NCI-H146 (cell line): ENCODE measurements around the gene ZWINT.

Experiments
- DNase-seq: peaks from one replicate; lab custom pipeline; 2025; lab: John Stamatoyannopoulos, UW

ZWINT gene, protein sequence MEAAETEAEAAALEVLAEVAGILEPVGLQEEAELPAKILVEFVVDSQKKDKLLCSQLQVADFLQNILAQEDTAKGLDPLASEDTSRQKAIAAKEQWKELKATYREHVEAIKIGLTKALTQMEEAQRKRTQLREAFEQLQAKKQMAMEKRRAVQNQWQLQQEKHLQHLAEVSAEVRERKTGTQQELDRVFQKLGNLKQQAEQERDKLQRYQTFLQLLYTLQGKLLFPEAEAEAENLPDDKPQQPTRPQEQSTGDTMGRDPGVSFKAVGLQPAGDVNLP

DNA sequence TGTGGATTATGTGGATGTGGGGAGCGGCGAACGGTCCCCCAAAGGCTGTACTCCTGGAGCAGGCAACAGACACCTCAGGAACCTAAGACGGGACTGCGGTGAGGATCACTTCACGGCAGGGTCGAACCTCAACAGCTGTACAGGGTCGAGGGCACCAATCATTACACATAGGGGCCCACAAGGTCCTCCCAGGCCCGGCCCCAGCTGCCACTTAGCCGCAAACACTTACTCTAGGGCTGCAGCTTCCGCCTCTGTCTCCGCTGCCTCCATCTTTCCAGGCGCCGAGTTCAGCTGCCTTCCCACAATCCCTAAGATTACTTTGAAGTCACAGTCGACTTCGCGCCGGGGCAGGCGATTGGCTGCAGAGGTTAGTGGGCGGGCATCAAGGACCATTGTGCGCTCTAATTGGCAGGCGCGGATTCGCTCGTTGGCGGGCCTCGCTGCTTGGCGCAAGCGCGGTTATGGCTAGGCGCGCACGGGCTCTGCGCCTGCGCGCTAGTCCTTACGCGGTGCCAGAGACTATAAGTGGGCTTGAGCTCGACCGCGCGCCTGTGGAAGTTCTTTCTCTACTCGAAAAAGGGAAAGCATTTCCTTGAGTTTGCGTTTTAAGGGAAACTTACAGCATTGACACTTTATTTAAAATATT, at the start of gene ZWINT:
TSS of gene ZWINT (minus strand) at position 293 of the 646 bp plus-strand sequence. CDS start at position 270, 23 bp downstream.
- DNase-seq, result peak; percentile 98

DNA sequence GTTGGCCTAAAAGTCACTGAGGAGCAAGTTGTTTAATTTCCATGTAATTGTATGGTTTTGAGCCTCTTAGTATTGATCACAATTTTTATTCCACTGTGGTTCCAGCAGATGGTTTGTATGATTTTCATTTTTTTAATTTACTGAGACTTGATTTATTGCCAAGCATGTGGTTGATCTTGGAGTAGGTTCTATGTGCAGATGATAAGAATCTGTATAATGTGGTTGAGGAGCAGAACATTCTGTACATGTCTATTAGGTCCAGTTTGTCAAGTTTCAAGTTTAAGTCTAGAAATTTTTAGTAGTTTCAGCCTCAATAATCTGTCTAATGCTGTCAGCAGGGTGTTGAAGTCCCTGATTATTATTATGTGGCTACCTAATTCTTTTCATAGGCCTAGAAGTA, 22.7 kb upstream of the ZWINT start:
- DNase-seq, result no peak

DNA sequence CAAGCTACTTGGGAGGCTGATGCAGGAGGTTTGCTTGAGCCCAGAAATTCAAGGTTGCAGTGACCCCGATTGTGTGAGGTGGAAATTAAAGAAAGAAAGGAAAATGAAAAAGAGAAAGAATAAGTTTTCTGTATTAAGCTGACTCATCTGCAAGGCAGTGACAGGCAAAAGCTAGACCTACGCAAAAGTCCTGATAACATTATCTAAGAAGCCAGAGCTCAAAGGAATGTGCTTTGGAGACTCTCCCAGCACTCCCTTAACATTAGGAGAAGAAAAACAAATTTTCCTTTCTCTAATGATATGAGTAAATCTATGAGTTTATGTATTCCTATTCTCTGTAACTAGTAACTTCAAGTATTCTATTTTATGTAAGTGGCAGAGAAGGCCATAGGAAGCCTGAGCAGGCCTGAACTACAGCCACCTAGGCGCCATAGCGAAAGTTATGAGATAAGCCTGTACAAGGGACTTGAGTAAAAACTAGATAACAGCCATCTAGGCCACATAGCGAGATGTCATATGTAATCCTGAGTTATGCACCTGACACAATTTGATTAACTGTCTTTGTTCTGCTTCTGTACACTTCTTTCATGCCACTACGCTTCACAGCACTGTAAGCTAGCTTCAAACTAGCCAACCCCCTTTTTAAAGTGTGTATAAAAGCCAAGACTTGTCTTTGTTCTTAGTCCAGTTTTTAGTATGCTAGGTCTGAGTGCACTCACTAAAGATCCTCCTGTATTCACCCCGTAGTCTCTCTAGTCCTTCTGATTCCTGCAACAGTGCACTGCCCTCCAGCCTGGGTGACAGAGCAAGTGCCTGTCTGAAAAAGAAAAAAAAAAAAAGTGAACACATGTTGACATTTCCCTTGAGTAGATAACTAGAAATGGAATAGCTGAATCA, 9.4 kb upstream of the ZWINT start:
- no peak for DNase-seq

DNA sequence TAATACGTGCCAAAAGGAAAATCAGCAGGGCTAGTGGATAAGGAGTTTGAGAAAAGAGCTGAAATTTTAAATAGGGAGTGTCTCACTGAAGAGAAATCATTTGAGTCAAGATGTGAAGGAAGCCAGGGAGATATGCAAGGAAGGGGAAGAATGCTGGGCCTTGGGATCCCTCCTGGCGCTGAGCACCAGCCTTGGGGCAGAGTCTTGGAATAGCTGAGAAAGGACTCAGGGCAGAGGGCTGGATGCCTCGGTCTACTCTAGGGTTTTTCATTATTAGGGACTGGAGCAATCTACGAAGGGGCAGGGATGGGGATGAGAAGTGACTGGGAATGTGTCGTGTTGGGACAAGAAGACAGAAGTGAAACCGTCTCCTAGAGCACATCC, 484 bp downstream of the ZWINT start:
- no peak for DNase-seq

DNA sequence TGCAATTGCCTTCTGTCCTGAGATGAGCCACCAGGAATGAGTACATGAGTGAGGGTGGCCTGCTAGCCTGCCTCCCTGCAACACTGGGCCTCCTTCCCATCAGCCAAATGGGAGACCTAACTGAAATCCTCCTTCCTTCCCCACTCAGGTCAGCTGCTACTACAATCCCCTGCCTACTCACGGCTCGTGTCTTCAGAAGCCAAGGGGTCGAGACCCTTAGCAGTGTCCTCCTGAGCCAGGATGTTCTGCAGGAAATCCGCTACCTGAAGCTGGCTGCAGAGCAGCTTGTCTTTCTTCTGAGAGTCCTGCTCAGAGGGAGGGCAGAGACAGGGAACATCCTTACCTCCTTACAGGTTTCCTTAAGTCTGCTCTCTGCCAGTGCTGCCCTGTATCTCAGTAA, 1.2 kb downstream of the ZWINT start:
- no peak for DNase-seq

DNA sequence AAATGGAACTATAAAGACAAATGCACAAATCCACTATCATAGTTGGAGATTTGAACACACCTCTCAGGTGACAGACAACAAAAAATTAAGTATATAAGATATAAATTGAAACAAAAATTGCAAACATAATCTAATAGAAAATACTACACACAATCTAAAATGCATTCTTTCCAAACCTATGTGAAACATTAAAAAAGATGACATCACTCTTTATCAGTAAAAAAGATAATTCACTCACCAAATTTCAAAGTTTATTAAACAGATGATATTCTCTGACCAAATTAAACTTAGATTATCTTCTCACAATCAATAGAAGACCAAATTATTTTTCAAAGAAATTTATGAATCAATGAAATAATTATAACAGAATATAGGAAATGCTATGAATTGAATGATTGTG, 4.0 kb downstream of the ZWINT start:
- no peak for DNase-seq

DNA sequence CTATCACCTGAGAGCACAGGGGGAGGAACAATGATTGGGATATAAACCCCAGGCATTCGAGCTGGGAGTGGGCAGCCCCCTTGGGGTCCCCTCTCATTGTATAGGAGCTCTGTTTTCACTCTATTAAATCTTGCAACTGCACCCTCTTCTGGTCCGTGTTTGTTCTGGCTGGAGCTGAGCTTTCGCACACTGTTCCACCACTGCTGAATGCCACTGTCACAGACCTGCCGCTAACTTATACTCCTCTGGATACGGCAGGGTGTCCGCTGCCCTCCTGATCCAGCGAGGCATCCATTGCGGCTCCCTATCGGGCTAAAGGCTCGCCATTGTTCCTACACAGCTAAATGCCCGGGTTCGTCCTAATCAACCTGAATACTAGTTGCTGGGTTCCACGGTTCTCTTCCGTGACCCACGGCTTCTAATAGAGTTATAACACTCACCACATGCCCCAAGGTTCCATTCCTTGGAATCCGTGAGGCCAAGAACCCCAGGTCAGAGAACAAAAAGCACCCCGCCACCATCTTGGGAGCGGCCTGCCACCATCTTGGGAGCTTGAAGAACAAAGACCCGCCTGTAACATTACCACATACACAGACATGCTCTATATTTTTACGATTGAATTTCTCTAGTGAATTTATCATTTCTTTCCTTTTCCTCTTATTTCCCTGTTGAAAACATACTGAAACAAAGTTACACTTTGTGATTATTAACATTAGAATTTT, 9.0 kb downstream of the ZWINT start:
- DNase-seq, result no peak

DNA sequence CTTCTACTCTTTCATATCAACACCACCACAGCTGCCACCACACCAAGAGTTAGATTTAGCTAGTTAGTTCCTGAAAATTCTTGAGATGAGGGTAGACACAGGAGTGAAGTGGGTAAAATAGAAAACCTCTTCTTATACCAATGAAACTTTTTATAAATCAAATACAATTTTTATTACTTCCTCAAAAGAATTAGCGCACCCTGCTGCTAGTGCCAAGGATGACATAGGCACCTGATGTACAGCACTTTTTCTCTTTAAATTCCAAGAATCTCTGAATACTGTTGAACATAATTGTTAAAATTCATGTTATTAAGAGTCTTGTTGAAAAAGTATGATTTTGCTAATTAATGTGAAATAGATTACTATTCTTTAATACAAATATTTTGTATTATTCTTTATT, 11.4 kb downstream of the ZWINT start:
- DNase-seq, result peak; percentile 60

DNA sequence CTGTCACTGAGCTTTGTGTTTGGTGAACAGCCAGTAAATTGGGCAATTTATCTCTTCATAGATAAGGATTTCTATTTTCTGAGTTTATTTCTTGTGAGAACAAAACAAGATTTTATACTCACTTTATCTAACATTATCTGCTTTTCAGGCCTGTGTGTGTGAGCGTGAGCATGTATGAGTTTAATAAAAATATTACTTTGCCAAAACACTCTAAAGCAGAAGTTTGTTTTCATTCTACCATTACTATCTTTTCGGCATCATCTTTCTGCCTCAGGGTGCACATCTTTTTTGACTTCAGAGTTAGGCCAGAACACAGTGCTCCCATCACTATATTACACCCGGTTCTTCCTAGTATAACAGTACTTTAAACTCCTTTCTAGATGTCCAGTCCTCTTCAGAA, 13.0 kb downstream of the ZWINT start:
- no peak for DNase-seq

DNA sequence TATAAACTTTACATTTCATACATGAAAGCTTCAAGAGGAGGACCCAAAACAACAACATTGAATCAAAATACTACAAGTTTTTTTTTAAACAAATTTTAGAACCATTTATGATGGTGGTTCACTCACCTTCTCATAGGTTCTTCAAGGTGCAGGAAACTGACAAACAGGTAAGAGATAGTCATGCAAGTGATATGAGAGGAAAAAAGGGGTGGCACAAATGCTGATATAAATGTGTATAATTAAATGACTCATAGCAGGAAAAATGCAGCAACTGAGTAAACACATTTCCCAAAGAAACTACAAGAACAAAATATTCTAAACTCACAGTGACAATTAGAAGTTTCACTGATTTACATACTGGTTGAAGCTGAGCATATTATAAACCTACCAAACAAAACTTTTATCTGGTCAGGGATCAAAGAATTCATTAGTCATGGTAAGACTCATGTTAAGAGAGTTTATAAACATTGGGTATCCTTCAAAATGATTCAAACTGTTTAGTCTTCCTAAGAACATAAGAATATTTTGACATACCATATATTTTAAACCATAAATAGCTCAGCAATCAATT, 14.1 kb downstream of the ZWINT start:
- no peak for DNase-seq

DNA sequence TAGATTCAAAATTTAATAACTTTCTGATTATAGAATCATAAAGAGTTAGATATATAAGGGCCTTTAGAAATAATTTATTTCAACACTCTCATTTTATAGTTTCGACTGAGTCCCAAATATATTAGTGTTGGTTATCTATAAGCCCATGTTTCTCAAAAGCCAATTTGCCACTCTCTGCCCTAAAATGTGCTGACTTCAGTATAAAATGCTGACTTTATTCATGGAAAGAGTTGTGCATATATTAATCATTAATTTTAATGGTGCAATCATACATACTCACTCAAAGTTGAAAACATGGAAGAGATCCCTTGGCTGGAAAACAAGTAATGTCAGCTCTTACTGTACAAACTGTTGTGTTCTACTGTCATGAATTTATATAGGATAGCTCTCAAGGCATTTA, 19.4 kb downstream of the ZWINT start:
- no peak for DNase-seq

DNA sequence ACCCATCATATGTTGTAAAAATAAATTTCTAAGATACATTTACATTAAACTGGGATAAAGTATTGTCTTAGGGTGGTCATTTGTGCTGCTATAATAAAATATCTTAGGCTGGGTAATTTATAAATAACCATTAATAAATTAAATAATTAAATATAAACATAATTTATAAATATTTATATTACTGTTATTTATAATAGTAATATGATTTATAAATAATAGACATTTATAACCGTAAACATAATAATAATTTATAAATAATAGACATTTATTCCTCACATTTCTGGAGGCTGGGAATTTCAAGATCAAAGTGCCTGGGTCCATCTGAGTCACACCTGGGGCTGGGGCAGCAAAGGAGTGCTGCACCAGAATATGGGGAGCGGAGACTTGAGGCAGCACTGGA, 31.1 kb downstream of the ZWINT start:
- DNase-seq, result no peak

DNA sequence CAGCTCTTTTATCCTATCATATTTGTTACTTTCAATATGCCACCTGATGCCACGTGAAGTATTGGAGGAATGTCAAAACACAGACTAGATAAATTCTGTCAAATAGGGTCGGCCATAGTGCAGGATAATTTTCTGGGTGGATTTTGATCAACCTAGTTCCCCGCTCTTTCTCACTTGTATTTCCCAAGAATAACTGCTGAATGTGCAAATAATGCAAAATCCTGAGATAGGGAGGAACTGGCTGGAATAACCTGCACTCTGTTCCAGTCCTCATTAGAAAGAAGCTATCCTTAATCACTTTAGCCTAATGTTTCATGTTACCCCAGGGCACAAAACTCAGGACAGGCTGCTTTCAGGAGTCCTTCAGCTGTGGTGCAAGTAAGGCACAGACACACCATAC, 33.9 kb downstream of the ZWINT start:
- DNase-seq, result no peak

DNA sequence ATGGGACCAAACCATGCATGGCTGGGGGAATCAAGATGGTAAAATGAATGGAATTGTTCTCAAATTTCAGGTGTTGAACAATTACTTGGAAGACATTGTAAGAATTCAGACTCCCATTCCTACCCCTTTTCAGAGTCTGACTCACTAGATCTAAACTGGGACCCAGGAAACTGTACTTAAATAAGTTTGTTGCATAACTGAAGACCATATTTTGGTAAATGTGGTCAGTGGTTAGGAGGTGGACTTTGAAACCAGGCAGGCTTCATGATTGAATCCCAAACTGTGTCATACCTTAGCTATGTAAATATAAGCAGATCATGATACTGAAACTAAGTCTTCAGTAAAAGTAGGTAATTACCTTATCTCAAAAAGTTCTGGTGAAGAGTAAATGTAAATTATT, 41.7 kb downstream of the ZWINT start:
- DNase-seq, result no peak

DNA sequence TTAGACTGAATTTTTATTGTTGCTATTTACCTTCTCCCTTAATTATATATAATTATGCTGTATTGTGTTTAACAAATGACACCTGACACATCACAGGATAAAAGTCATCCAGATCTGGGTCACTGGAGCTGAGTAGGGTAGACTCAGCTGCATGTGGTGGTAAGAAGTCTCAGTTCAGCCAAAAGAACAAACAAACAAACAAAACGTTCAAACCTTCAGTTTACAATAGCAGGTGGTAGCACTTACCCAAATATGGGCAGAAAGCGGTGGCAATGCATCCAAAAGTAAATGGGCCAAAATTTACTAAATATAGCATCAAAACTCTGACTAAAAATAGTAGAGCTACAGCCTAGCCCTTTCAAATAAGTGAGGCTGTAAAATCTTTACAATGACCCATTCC, 42.2 kb downstream of the ZWINT start:
- DNase-seq, result peak; percentile 79

DNA sequence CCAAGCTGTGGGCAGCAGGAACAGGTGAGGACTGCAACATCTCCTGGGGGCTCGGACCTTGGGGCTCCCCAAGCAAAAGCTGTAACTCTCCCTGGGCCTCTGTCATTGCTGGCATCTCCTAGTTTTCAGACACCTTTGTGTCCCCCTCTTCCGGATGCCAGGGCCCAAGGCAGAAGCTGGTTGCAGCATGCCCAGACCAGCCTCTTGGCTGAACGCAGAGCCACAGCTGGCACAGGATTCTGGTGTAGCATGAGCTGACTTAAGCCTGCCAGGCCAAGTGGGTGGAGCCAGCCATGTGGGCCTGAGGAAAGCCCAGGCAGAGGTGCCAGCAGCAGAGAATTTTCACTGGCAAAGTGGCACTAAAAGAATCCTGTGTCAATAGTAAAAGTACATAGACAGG, 43.5 kb downstream of the ZWINT start:
- no peak for DNase-seq

DNA sequence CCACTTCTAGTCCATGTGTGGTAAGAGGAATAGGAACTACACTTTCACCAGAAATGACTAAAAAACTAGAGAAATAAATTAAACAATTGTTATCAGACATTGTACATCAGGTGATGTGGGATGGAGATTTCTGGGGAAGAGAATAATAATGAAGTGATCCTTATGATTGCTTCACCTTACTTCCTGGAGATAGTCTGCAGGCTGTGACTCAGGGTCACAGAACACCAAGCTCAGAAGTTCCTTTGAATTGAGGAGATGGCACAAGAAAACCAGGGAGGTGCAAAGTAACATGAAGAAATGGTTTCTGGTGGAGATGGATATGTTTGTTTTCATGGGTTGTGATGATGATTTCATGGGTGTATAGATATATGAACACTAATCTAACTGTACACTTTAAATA, 44.5 kb downstream of the ZWINT start:
- no peak for DNase-seq
